Measurements from ENCODE around the gene ZSWIM1. TPM values are rescaled to one million over a fixed set of nuclear protein-coding genes. Genes with fewer than 3 reads are reported as not detected.
"Not testable (repeated sequence)": the region's sequence is repeated elsewhere in the genome, so short reads cannot be mapped to it uniquely, and the experiment has no call there.

The ZSWIM1 gene
- total RNA-seq, 2 donors from 2014 or later, result 11.6 to 12.5 TPM

DNA sequence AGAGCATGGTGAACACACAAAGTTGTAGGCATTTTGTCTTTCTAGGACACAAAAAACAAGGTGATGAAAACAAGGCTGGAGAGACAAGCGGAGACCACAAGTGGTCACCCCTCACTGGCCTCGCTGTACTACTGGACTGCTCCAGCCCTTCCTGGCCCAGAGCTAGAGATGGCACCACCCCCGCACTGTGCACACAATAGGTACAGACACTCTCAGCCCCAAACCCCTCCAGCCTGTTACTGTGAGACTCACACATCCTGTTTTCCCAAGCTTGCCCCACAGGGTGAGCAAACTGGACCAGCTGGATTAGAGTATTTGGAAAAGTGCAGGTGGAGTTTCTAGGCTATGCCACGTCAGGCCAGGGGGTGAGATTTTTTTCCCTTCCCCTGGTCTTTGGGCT, 8.4 kb upstream of the ZSWIM1 start:
- DNase-seq, result no peak
- H3K27me3 Mint-ChIP-seq (ENCODE audit: insufficient read depth), result no peaks in the 10 kb centered on the region
- H3K36me3 Mint-ChIP-seq (ENCODE audit: low read depth), result peaks cover 5% of the 10 kb centered on the region
- H3K27ac ChIP-seq (ENCODE audit: low read depth, low read length), result no peak overlapping the region
- H3K9me3 ChIP-seq (ENCODE audit: control insufficient read depth, low read length), result no peaks in the 10 kb centered on the region
- no peak overlapping the region for H3K4me3 Mint-ChIP-seq
- TF ChIP-seq, protein P1, sequence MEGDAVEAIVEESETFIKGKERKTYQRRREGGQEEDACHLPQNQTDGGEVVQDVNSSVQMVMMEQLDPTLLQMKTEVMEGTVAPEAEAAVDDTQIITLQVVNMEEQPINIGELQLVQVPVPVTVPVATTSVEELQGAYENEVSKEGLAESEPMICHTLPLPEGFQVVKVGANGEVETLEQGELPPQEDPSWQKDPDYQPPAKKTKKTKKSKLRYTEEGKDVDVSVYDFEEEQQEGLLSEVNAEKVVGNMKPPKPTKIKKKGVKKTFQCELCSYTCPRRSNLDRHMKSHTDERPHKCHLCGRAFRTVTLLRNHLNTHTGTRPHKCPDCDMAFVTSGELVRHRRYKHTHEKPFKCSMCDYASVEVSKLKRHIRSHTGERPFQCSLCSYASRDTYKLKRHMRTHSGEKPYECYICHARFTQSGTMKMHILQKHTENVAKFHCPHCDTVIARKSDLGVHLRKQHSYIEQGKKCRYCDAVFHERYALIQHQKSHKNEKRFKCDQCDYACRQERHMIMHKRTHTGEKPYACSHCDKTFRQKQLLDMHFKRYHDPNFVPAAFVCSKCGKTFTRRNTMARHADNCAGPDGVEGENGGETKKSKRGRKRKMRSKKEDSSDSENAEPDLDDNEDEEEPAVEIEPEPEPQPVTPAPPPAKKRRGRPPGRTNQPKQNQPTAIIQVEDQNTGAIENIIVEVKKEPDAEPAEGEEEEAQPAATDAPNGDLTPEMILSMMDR (conservative IDR thresholded peaks at IDR 0.05), result no peak
- H3K4me1 ChIP-seq (ENCODE audit: control insufficient read depth, insufficient read depth, low read length), result peaks cover 3% of the 10 kb centered on the region
- H3K27me3 ChIP-seq (ENCODE audit: control insufficient read depth, insufficient read depth, low read length, poor library complexity, severe bottlenecking), result no peaks in the 10 kb centered on the region
- no peaks in the 10 kb centered on the region for H3K9me3 Mint-ChIP-seq
- H3K9ac ChIP-seq (ENCODE audit: extremely low read depth, low read length, poor library complexity, severe bottlenecking), result no peak overlapping the region
- H3K4me1 Mint-ChIP-seq, result peaks cover 18% of the 10 kb centered on the region
- H3K36me3 ChIP-seq (ENCODE audit: control insufficient read depth, insufficient read depth, low read length), result peaks cover 10% of the 10 kb centered on the region
- H3K4me3 ChIP-seq (ENCODE audit: low read length), result no peak overlapping the region
- no peak overlapping the region for H3K27ac Mint-ChIP-seq
- 88 to 100% methylated on average over 2 to 4 of the region's 4 CpGs for WGBS, 2 experiments (ENCODE audit: insufficient coverage in 1 of 2, insufficient read length in 1 of 2)

- no peaks in the 10 kb centered on the region for H3K27me3 Mint-ChIP-seq (ENCODE audit: insufficient read depth)
- H3K27ac Mint-ChIP-seq, result no peak overlapping the region
- TF ChIP-seq, protein P1 (conservative IDR thresholded peaks at IDR 0.05), result no peak
- Histone ChIP-seq H3K4me1 (ENCODE audit: control insufficient read depth, insufficient read depth, low read length) (peaks cover 3% of the 10 kb centered on the region), H3K27ac (ENCODE audit: low read depth, low read length) (no peak overlapping the region), H3K9ac (ENCODE audit: extremely low read depth, low read length, poor library complexity, severe bottlenecking) (no peak overlapping the region), H3K27me3 (ENCODE audit: control insufficient read depth, insufficient read depth, low read length, poor library complexity, severe bottlenecking) (no peaks in the 10 kb centered on the region), H3K9me3 (ENCODE audit: control insufficient read depth, low read length) (no peaks in the 10 kb centered on the region), H3K36me3 (ENCODE audit: control insufficient read depth, insufficient read depth, low read length) (peaks cover 16% of the 10 kb centered on the region), H3K4me3 (ENCODE audit: low read length) (no peak overlapping the region)
- H3K36me3 Mint-ChIP-seq (ENCODE audit: low read depth), result peaks cover 5% of the 10 kb centered on the region
- H3K4me3 Mint-ChIP-seq, result no peak overlapping the region
- 77 to 91% methylated on average over 1 of the region's 1 CpG for WGBS, 2 experiments (ENCODE audit: insufficient coverage in 1 of 2, insufficient read length in 1 of 2)
- DNase-seq, result no peak
- peaks cover 18% of the 10 kb centered on the region for H3K4me1 Mint-ChIP-seq
- H3K9me3 Mint-ChIP-seq, result no peaks in the 10 kb centered on the region
Measured at GRCh38 chr20:45873409-45874103, 7.5 kb upstream of the ZSWIM1 start.

- 89 to 96% methylated on average over 9 to 10 of the region's 10 CpGs for whole genome bisulfite sequencing, 2 experiments (ENCODE audit: insufficient coverage in 1 of 2, insufficient read length in 1 of 2)
- H3K27ac Mint-ChIP-seq; H3K4me1 ChIP-seq (ENCODE audit: control insufficient read depth, insufficient read depth, low read length); H3K4me3 ChIP-seq (ENCODE audit: low read length); H3K9me3 ChIP-seq (ENCODE audit: control insufficient read depth, low read length); H3K36me3 Mint-ChIP-seq (ENCODE audit: low read depth); H3K27ac ChIP-seq (ENCODE audit: low read depth, low read length); H3K4me3 Mint-ChIP-seq; DNase-seq; H3K9ac ChIP-seq (ENCODE audit: extremely low read depth, low read length, poor library complexity, severe bottlenecking); H3K9me3 Mint-ChIP-seq; H3K27me3 ChIP-seq (ENCODE audit: control insufficient read depth, insufficient read depth, low read length, poor library complexity, severe bottlenecking); H3K27me3 Mint-ChIP-seq (ENCODE audit: insufficient read depth): not testable (repeated sequence)
- peaks cover 16% of the 10 kb centered on the region for H3K36me3 ChIP-seq (ENCODE audit: control insufficient read depth, insufficient read depth, low read length)
- peaks cover 18% of the 10 kb centered on the region for H3K4me1 Mint-ChIP-seq
Measured at GRCh38 chr20:45874104-45874481, 6.9 kb upstream of the ZSWIM1 start.

DNA sequence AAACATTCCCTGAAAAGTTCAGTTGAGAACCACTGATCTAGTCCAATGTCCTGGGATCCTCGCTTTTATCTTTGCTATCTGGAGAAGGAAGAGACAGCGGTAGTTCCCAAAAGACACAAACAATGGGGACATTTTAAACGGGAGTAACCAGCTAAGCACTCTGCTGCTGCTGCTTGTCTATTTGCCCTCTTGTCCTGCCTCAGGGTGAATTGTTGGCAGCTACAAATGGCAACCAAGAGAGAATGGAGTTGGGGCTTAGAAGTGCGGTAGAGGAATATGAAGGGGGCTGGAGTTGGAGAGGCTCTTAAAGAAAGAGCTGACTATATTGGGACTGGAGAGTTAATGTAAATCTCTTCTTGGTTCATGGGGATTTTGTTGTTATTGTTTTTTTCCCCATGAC, 6.5 kb upstream of the ZSWIM1 start:
- H3K4me3 ChIP-seq (ENCODE audit: low read length), result no peak overlapping the region
- Mint-ChIP-seq H3K4me1 (peaks cover 18% of the 10 kb centered on the region), H3K36me3 (ENCODE audit: low read depth) (peaks cover 5% of the 10 kb centered on the region), H3K9me3 (no peaks in the 10 kb centered on the region), H3K27ac (no peak overlapping the region), H3K27me3 (ENCODE audit: insufficient read depth) (no peaks in the 10 kb centered on the region), H3K4me3 (no peak overlapping the region)
- peaks cover 3% of the 10 kb centered on the region for H3K4me1 ChIP-seq (ENCODE audit: control insufficient read depth, insufficient read depth, low read length)
- H3K27ac ChIP-seq (ENCODE audit: low read depth, low read length), result no peak overlapping the region
- H3K9me3 ChIP-seq (ENCODE audit: control insufficient read depth, low read length), result no peaks in the 10 kb centered on the region
- H3K36me3 ChIP-seq (ENCODE audit: control insufficient read depth, insufficient read depth, low read length), result peaks cover 16% of the 10 kb centered on the region
- H3K27me3 ChIP-seq (ENCODE audit: control insufficient read depth, insufficient read depth, low read length, poor library complexity, severe bottlenecking), result no peaks in the 10 kb centered on the region
- 85 to 89% methylated on average over 4 of the region's 4 CpGs for WGBS, 2 experiments (ENCODE audit: insufficient coverage in 1 of 2, insufficient read length in 1 of 2)
- no peak overlapping the region for H3K9ac ChIP-seq (ENCODE audit: extremely low read depth, low read length, poor library complexity, severe bottlenecking)
- TF ChIP-seq, protein P1 (conservative IDR thresholded peaks at IDR 0.05), result no peak
- no peak for DNase-seq
